ENCODE measurements around the gene TMEM245. TPM values are rescaled to one million over a fixed set of nuclear protein-coding genes. Genes with fewer than 3 reads are reported as not detected.

TMEM245 gene
- total and polyA plus RNA-seq, 2 experiments from 2014 or later: 20.8 to 30.2 TPM

DNA sequence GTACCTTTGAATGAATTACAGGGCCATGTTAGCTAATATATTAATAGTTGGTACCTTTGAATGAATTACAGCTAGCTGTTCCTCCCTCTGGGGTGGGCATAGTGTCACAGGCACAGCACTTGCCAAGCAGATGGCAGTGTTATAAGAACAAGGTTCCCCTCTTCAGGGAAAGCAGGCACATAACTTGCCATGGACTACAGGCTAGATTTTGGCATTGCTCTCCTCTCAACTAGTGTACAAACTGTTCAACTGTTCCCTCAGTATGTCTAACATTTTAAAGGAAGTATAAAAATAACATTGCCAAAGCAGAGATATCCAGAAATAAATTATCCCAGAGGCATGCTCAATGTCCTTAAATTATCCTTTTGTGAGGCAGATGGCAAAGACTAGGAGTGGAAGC lies 151.8 kb downstream of the TMEM245 start:
- Histone ChIP-seq H3K4me1 (ENCODE audit: insufficient read depth) (peaks cover 15% of the 10 kb centered on the region), H3K9me3 (ENCODE audit: low read depth) (no peaks in the 10 kb centered on the region), H3K27ac (no peak overlapping the region), H4K20me1 (ENCODE audit: insufficient read depth) (no peaks in the 10 kb centered on the region), H3K4me2 (ENCODE audit: unreplicated experiment) (no peak overlapping the region), H3K79me2 (ENCODE audit: insufficient read depth) (no peaks in the 10 kb centered on the region), H3K9ac (no peak overlapping the region), H3K4me3 (no peak overlapping the region), H3F3A (ENCODE audit: insufficient read depth) (no peaks in the 10 kb centered on the region), H3K36me3 (ENCODE audit: low read depth) (peaks cover 38% of the 10 kb centered on the region), H3K27me3 (replicated peaks; ENCODE audit: insufficient read depth) (no peaks in the 10 kb centered on the region), H3K9me2 (ENCODE audit: insufficient read depth) (no peaks in the 10 kb centered on the region), H2AFZ (no peak overlapping the region)
- in situ Hi-C loops (cut with MboI): no loop called here
- no peak for DNase-seq
- TF ChIP-seq EZH2 (IDR thresholded peaks at IDR 0.05; ENCODE audit: insufficient read depth, poor library complexity, severe bottlenecking): no peak
- no peak for TF ChIP-seq EZH2phosphoT487 (IDR thresholded peaks at IDR 0.05; ENCODE audit: insufficient read depth, low read depth)

MicroRNAs within 50 kb of the gene (microRNA counts, 767-probe panel; counts per million panel counts)
- microRNA hsa-miR-32-5p: 447 counts per million, percentile 86 among the panel's probes with 10 or more counts

Small RNAs within 50 kb of the gene (microRNA-seq; reads per million reads assigned to microRNA genes)
- gene MIR32 (ENCODE audit: borderline number of aligned reads): 49.1 reads per million, percentile 42 among the genes with 10 or more reads in this experiment

Small RNAs within 50 kb of the gene (small RNA-seq; reads per million reads assigned to genes)
- gene MIR32 (ENCODE audit: low read depth, low replicate concordance) (not detected), gene RF00019 (ENCODE audit: low read depth, low replicate concordance) (not detected)

Other genes starting within 250 kb of the TMEM245 start
- 24.1 and 27.8 TPM in 2 replicates for gene ELP1, start 185.8 kb downstream of the TMEM245 start, total RNA-seq (2014; rRNA removed; shearing (Covaris generic))
- gene ELP1, start 185.8 kb downstream of the TMEM245 start, polyA plus RNA-seq (2016; fragmentation: Nextera tagmentation; extraction: Ambion mirVana): 14.5 and 17.5 TPM in 2 replicates
- 10.4 and 12.9 TPM in 2 replicates for gene ABITRAM, start 185.5 kb downstream of the TMEM245 start, total RNA-seq (2014; rRNA removed; shearing (Covaris generic))
- gene ABITRAM, start 185.5 kb downstream of the TMEM245 start, polyA plus RNA-seq (2016; fragmentation: Nextera tagmentation; extraction: Ambion mirVana): 24.5 and 28.8 TPM in 2 replicates
- 97.9 and 103 TPM in 2 replicates for gene CTNNAL1, start 106.4 kb downstream of the TMEM245 start, total RNA-seq (2014; rRNA removed; shearing (Covaris generic))
- gene CTNNAL1, start 106.4 kb downstream of the TMEM245 start, polyA plus RNA-seq (2016; fragmentation: Nextera tagmentation; extraction: Ambion mirVana): 111 and 119 TPM in 2 replicates
- gene FRRS1L, start 47.3 kb upstream of the TMEM245 start, total RNA-seq (2014; rRNA removed; shearing (Covaris generic)): under 0.01 TPM in 1 of 2 replicates, not detected in the other
- gene FRRS1L, start 47.3 kb upstream of the TMEM245 start, polyA plus RNA-seq (2016; fragmentation: Nextera tagmentation; extraction: Ambion mirVana): 0.20 TPM in 1 of 2 replicates, not detected in the other
- 0.76 and 1.0 TPM in 2 replicates for gene EPB41L4B, start 201.1 kb upstream of the TMEM245 start, total RNA-seq (2014; rRNA removed; shearing (Covaris generic))
- gene EPB41L4B, start 201.1 kb upstream of the TMEM245 start, polyA plus RNA-seq (2016; fragmentation: Nextera tagmentation; extraction: Ambion mirVana): 0.33 and 0.43 TPM in 2 replicates

Measured in GM23248 (cell line).